ENCODE results near the gene GUCA1A.

DNA sequence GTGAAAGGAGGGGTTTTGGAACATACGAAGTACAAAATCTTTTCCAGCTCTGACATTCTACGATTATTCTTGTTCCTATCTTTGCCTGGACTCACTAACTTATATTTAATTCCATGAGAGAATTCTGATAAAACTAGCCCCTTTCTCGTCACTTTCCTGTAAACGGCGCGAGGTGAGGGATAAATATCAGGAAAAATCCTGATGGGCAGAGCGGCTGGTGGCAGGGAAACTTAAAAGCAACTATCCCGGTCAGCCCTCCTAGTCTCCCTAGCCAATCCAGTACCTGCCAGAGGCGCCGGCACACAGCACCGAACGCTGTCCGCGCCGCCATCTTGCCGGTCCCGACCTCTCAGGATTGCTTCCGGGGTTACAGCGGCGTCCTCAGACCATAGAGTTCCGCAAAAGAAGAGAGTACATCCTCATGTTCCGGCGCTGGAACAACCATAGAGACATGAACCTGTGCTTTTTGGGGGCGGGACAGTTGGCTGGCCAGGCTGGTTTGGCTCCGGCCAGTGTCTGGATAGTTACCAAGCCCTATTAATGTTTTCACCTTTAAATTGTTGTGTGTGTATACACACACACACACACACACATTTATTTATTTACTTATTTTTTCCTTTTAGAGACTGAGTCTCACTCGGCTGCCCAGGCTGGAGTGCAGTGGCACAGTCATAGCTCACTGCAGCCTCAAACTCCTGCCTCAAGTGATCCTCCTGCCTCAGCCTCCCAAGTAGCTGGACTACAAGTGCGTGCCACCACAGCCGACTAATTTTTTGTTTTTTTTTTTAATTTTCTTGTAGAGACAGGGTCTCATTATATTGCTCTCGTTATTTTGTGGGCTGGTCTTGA, 44.6 kb downstream of the GUCA1A start, which contains the start of gene MRPS10:
- TF ChIP-seq EZH2 (IDR thresholded peaks at IDR 0.05) (no peak), POLR2AphosphoS5 (IDR thresholded peaks at IDR 0.05; ENCODE audit: borderline replicate concordance, low read depth, low read length) (peak; percentile 98), FOXP2 (optimal IDR thresholded peaks at IDR 0.05; ENCODE audit: control extremely low read depth, extremely low read length, insufficient read depth) (no peak)

Data from SK-N-MC (cell line).